GM04504 (cell line): Measurements from ENCODE around the gene CHST11.

Experiments used
- DNase-seq: peaks from one replicate; pipeline ENCODE4 v3.0.0-alpha.2; 2012; ENCODE audit warnings: low read depth

Gene CHST11

DNA sequence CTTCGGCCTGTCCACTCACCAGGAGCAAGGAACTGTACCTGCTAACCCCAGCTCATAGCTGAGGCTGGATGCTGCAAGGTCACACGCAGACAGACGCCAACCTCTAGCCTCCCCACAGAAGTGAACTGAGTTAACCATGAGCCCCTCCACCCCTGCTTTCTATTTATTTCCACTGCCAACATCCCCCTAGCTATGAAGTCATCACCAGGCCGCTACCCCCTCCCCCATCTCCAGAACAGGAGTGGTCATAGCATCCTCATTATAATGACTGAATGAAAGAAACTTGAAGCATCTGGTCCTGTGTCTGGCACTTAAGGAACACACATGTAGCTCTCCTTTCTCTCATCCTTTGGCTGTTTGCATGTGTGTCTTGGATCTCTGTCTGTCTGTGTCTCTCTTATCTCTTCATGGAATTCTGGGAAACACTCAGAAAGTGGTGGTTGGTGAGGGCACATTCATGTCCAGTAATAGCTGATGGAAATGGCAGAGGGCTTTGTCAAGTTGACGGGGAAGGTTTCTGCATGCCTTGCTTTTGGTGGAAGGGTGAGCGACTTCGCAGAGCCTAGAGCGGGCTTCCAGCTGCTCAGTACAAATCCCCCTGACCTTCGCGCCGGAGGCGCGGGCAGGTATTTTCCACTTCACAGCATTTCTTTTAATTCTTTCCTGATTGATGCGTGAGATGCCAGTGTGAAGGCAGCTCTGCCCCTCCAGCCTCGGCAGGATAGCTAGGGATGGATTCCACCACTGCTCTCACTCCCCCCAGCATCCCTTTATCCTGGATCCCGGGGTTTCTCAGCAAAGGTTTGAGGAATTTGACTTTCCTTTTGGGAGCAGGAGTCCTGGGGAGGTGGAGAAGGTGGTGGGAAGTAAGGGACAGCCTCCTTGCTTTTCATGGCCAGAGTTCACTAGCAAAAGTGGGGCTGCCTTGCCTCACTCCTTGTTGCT is 198.2 kb downstream of the CHST11 start:
- no peak for DNase-seq

DNA sequence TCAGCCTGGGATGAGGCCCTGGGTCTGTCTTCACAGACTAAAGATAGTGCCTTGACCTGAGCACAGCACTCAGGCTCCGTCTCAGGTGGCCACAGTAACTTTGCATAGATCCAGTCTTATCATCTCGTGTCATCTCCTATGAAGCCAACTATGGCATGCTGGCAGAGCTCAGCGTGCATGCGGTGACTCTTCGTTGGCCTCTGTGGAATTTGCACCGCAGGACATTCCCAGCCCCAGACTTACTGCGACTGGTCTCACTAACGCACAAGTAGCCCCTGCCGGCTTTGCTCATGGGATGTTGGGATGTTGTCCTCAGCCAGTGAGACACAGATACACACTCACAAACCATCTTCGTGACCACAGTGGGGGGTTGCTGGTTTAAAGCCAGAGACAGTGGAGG is 199.6 kb downstream of the CHST11 start:
- no peak for DNase-seq

DNA sequence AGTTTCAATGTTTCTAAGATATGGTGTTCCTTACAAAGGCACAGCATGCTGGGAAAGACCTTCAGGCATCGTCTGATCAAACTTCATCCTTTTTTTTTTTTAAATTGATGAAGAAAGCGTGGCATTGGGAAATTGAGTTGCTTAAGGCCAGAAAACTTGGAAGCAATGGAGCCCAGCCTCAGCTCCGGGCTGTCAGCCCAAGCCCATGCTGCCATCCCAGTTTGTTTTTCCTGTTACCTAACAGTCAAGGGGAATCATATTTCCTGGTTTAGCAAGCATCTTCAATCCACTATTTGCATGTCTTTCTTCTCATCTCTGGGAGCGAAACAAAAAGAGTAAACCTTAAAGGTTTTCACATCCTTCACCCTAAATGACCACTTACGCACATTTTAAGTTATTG is 200.2 kb downstream of the CHST11 start:
- DNase-seq: peak; percentile 52

DNA sequence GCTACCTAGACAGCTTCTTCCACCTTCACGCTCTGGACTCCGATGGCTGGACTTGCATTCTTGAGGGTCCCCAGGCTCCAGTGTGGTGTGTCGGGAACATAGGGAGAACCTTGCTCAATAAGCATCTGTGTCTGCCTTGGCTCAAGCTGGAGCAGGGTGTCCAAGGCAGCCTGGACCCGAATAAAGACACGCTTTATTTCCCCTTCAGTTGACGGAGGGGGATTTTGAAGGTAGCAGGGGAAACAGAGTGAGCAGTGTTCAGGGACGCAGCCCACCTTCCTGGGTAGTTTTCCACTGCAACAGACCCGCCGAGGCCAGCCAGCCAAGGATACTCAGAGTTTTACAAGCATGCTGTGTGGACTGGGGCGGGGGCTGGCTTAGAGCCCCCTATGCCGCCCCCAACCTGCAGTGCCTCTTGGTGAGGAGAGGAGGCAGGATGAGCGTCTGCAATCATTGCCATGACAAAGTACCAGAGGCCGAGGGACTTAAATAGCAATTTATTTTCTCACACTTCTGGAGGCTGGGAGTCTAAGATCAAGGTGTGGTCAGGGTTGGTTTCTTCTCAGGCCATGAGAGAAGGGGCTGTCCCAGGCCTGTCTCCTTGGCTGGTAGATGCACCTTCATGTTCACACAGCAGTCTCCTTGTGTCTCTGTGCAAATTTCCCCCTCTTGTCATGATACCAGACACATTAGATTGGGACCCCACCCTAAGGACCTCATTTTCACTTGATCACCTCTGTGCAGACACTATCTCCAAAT is 201.2 kb downstream of the CHST11 start:
- no peak for DNase-seq

DNA sequence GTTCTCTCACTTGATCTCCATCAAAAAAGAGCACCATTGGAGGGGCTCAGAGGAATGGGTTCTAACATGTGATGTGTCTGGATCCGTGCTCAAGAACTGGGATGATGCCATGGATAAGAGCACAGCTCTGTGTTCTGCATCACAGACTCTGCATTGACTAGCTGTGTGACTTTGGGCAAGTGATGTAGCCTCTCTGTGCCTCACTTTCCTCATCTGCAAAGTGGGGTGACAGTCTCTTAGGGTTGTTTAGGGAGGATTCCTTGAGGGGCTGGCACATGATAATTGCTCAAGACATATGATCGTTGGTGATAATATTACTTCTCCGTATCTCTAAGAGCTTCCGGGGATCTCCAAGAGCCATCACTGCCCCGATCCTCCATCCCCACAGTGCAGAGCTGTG is 202.3 kb downstream of the CHST11 start:
- DNase-seq: no peak

DNA sequence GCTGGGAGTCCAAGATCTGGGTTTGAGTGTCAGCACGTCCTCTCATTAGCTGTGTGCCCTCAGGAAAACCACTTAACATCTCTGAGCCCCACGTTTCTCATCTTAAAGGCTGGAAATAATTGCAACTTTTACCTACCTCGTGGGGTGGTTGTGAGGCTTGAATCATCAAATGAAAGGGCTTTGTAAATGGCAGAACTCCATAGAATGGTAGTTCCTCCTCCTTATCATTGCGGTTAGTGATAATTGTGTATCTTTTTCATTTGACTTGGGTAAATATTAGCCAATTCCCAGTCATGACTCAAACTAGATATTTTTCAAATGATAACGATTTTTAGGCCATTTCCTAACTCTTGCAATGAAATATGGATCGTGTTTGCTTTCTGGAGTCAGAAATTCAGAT is 205.5 kb downstream of the CHST11 start:
- no peak for DNase-seq

DNA sequence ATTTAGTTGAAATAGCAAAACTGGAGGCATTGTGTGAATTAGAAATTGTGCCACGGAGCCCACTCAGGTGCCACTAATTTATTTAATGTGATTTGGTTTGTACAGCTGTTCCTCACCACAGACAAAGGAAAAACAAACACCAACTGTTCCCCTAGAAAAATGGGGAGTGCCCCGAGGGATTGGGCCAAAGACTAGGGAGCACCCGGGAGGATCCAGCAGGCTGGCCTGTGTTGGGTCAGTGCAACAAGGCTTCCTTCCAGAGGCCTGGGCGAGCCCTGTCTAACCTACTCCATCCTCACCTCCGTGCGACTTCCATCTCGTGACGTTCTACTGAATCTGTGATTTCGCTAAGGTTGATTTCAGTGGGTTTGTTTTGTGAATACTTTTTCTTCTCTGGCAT is 206.2 kb downstream of the CHST11 start:
- DNase-seq: no peak

DNA sequence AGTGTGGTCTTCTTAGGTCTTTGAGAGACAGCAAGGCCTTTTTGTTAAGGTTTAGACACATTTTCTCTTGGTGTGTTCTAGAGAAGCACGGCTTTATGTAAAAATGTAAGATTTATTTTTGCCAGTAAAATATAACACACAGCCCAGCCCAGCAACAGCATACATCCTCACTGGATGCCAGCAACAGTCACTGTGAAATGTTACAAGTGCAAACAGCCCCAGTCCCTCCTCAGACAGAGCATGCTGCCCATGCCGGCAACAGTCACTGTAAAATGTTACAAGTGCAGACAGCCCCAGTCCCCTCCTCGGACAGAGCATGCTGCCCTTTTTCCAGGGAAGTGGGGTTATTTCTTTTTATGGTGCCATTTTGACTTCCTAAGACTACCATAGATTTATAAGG is 207.6 kb downstream of the CHST11 start:
- no peak for DNase-seq

DNA sequence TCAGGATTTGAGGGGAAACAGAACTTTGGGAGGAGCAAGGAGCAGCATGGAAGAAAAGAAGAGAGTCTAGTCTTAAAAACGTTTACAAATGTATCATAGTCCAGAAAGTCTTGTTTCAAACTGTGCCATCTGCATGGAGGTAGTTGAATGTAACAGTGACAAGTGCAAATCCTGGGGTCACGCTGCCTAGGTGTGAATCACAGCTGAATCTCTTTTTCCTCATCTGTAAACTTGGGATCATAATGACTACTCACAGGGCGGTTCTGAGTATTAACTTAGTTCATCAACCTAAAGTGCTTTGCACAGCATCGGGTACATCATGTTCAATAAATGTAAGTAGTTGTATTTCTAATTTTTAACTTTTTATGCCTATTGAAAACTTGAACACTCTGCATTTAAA is 208.5 kb downstream of the CHST11 start:
- no peak for DNase-seq

DNA sequence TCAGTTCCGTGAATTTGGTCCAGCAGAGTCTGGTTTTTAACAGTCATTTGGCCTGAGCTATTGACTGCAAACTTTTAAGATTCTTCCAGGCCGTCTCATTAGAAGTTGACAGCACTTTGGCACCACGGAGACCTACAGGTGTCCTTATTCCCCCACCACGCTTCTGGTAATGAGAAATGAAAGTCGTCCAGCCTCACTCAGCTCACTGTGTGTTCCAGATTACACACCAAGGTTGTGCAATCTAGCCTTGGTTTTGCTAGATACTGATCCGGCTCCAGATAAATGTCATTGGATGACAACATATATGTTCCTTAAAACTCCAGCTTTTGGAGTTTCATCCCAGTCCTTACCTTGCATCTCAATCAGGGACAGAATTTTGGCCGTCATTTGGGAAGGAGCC is 210.4 kb downstream of the CHST11 start:
- DNase-seq: no peak

DNA sequence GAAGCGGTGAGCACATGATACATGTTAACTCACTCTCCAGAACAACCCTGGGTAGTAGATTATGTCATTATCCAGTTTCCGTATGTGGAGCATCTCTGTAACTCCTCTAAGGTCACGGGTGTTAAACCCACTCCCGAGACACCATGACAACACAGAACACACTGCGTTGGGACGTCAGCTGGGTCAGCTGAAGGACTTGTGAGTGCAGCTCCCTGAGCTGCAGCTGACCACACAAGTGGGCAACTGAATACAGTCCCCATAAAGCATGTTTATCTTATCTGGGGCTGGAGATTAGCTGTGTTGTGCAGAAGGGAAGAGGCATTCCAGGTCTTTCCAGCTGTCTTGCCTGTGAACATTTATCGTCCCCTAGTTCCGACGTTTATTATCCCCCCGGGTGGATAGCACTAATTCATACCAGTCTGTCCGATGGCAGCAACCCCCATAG is 211.5 kb downstream of the CHST11 start:
- no peak for DNase-seq

DNA sequence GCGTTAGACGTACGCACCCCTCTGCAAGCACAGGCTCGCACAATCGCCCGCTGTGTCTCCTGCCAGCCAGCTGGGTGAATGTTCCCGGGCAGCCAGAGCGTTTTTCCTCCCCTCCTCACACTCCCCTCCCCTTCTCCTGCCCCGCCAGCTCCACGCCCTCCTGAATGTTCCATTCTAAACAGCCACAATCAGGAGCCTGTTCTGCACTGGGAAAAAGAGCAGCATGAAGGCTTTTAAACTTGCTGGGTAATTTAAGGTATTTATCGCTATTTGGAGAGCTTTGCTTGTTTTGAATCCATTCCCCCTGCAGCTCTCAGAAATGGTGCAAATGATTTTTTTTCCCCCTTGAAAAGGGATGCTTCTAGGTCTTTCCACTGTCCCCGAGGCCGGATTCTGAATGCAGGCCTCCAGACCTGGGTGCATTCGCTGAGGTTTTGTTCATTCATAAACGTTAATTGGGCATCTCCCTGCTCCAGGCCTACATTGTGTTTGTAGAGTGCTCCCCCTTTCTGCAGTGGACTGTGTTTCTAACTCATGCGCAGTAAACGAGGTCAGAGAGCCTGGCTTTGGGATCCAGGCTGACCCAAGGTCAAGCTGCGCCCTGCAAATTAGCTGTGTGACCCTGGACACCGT is 212.5 kb downstream of the CHST11 start:
- DNase-seq: no peak

DNA sequence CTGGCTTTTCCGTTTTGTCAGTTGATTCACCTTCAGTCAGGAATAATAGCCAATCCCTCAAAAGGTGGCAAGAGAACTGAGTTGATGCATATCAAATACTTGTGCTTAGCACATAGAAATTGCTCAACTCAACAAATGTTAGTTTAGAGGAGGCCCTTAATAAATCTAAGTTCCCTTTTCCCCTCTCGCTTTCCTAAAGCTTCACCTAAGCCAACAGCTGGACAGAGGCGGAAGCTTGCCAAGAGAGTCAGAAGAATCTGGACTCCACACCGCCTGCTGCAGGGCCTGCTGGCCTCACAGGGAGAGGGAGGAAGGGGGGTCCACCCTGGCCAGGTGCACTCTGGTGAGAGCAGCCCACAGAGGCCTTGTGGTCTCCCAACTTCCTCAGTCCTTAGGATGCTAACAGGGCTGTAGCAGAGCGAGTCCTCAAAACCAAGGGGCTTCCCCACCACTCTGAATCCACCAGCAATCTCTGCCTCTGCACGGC is 213.1 kb downstream of the CHST11 start:
- no peak for DNase-seq

DNA sequence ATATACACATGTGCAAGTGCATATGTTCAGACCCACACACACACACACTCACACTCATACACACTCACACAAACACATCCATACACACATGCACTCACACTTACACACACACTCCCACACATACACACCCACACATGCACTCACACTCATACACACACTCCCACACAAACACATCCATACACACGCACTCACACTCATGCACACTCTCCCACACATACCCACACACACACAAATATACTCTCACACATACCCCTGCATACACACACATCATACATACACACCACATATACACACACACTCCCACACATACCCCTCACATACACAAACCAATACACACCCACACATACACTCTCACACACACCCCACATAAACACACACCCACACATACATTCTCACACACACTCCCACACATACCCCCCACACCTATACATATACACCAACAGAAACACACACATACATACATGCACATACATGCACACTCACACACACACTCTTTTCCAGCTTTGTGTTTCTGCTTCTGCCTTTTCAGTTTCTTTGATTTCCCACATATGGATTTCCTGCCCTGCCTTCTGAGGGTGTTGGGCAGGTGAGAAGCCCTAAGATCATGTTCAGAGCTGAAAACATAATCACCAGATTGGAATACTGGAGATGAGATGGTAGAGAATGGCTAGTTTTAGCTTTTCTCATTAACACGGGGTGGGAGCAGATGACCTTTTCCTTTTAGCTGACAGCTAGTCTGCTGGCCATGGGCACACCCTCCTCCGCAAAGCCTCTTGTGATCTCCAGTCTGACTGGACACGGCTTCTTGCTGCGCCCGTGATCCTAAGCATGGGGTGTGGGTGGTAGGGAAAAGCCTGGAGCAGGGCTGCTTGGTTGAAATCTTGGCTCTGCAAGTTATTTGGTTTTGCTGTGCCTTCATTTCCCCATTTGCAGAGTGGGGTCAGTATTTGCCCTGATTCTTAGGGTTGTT is 214.0 kb downstream of the CHST11 start:
- no peak for DNase-seq

DNA sequence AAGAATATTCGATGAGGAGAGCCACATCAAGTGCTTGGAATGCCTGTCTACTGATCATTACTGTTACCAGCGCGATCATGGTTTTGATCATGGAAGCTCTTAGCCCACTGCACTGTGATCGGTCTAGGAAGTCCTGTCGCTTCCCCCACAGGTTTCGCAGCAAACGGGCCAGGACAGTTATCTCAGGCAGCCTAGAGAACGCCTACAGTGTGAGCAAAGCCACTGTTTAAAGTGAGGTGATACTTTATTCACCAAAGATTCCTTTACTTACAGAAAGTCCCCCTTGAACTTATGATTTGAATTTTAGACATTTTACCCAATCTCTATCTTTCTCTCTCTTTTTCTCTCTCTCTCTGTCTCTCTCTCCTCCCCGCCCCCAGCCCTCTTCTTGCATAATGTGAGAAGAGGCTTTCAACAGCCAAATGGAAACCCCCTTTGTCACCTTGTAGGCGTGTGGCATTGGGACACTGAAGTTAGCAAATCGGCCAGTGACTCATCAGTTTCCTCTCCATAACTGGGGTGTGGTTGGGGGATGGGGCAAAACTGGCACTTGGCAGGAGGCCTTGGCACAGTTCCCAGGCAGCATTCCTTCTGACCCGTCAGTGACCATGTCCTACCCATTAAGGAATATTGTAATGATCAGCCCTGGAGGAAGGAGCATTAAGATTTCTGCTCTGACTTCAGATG is 214.8 kb downstream of the CHST11 start:
- peak; percentile 79 for DNase-seq

DNA sequence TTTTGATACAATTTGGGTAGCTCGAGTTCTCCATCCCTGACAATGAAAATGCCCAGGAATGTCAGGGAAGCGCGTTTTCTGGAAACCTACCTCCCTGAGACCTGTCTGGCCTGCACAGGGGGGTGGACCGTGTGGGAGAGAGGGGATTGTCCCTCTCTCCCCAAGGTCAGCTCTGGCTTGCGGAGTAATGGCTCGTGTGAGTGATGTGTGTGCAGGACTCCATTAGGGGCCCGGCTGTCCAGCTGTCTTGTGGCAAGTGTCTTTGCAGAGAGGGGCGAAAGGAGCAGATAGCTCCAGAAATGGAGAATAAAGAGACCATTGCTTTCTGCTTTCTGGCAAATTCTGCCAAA is 215.3 kb downstream of the CHST11 start:
- DNase-seq: no peak

DNA sequence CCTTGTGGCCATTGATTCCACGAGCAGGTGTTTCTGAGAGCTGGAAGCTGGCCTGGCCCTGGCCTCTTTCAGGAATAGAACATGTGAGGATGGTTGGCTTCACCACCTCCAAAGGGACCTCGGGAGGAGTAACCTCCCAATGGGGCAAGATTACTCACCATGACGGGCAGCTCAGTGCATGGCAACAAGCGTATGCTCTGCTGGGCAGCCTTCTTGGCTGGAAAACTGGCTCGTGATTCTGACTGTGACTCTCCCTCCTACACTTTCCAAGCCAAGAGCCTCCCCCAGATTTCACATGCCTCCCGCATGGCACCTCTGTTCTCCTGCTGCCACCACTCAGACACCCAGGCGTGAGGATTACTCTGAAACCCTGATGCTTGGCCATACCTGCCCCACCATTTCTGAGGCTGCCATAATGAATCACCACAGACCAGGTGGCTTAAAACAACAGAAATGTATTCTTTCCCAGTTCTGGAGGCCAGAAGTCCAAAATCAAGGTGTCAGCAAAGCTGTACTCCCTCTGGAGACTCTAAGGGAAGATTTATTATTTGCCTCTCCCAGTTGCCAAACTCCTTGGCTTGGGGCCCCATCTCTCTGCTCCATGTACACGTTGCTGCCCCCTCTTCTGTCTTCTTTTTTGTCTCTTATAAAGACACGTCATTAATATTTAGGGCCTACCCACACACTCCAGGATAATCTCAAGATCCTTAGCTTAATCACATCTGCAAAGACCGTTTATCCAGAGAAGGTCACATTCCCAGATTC is 215.9 kb downstream of the CHST11 start:
- DNase-seq: no peak

DNA sequence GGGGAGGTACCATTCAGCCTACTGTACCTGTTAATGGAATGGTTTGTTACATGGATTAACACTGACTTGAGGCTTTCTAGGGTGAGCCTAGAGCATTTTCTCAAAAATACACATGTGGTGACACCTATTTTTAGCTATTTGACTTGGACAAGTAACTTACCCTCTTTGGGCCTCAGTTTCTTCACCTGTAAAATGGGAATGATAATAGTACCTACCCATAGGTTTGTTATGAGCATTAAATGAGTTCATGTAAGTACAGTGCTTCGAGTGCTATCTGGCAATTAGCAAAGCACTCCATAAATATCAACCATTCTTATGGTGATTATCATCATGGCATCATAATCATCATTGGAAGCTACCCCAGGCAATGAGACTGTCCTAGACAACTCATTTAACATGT is 216.5 kb downstream of the CHST11 start:
- no peak for DNase-seq

DNA sequence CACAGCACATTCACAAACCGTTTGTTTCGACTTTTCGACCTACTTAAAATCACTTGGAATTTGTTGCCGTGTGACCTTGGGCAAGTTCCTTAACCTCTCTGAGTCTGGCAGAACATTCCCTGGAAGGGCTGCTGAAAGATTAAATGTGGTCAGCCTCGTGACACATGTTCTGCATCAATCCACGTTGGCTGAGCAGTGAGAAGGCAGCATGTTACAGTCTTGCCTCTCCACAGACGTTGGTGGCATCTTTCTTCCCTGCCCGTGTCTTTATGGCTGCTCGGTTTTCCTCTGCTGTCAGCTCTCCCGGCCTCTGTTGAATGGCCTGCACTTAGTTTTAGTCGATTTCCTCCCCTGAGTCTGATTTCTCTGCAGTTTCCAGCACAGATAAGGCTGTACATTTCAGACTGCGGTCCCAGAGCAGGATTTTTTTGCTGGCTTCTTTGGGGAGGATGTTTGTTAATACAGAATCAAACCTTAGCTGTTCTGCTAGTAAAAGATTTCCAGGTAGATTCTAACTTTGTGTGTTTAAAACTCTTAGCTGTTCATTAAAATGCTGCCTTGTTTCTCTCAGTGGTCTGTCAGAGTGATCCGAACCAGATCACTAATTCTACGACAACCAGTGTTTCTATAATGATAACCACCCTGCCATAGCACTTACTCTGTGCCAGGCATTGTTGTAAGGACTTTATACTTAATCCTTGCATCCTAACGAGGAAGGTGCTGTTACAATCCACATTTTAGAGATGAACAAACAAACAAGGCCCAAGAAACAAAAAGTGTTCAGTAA is 217.1 kb downstream of the CHST11 start:
- no peak for DNase-seq
